HG02970 (cell line): Measurements from ENCODE around the gene FOXF2.

ENCODE experiments used
- ATAC-seq: cut with Tn5 transposase; IDR thresholded peaks from one replicate; pipeline ENCODE4 v1.9.1; 2021; ENCODE audit warnings: mild to moderate bottlenecking, moderate library complexity, moderate number of reproducible peaks; ENCODE audit not compliant: unreplicated experiment, low FRiP score

Gene FOXF2

DNA sequence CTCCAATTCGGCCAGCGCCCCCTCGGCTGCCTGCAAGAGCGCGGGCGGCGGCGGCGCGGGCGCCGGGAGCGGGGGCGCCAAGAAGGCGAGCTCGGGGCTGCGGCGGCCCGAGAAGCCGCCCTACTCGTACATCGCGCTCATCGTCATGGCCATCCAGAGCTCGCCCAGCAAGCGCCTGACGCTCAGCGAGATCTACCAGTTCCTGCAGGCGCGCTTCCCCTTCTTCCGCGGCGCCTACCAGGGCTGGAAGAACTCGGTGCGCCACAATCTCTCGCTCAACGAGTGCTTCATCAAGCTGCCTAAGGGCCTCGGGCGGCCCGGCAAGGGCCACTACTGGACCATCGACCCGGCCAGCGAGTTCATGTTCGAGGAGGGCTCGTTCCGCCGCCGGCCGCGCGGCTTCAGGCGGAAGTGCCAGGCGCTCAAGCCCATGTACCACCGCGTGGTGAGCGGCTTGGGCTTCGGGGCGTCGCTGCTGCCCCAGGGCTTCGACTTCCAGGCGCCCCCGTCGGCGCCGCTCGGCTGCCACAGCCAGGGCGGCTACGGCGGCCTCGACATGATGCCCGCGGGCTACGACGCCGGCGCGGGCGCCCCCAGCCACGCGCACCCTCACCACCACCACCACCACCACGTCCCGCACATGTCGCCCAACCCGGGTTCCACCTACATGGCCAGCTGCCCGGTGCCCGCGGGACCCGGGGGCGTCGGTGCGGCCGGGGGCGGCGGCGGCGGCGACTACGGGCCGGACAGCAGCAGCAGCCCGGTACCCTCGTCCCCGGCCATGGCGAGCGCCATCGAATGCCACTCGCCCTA, 963 bp downstream of the FOXF2 start:
- ATAC-seq = no peak

DNA sequence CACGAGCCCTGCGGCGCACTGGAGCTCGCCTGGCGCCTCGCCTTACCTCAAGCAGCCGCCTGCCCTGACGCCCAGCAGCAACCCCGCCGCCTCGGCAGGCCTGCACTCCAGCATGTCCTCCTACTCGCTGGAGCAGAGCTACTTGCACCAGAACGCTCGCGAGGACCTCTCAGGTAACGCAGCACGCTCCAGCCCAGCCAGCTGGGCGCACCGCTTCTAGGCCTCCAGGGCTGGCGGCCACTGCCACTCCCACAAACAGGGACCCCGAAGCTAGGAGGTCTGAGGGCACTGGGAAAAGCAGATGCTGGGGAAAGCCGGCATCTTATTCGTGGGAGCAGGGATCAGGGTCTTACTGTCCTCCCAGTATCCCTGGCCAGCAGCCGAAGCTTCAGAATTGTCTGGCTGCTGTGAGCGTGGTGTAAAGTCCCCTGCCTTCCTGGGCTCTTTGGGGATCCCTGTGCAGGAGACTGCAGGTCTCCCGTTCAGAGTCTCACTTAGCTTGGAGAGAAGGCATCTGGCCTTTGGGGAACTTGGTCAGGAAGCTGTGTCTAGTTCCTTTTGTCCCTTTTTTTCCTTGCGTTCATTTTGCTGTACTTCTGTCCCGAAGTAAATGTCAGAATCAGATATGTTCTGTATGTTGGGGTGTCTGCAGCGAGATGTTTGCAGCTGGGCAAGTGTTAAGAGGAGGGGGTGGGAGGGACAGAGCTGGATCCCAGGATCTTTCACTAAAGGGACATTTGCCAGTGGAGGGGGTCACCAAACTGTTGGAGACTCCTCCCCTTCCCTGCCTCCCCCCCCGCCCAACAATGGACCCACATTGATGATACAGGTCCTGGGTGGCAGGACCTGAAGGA, 1.8 kb downstream of the FOXF2 start:
- no peak for ATAC-seq

DNA sequence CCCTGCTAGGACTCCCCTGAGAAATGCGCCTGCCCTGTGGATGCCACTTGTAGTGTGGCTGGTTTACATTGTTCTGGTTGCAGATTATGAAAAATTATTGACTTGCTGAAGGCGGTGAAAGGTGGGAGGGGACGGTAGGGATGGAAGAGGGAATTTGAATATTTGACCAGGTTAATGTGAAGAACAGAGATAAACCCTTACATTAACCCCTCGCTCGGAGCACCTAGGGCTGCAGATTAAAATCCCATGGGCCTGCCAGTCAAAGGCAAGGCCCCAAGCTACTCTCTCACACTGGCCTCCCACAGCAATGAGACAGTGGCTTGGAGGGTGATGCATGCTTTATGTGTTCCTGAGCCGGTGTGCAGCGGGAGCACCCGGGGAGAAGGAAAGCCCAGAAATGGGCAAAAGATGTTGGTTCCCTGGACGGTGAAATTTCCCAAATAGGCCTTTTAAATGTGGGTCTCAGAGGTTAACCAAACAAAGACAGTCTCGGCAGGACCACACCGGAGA, 2.5 kb downstream of the FOXF2 start:
- no peak for ATAC-seq

DNA sequence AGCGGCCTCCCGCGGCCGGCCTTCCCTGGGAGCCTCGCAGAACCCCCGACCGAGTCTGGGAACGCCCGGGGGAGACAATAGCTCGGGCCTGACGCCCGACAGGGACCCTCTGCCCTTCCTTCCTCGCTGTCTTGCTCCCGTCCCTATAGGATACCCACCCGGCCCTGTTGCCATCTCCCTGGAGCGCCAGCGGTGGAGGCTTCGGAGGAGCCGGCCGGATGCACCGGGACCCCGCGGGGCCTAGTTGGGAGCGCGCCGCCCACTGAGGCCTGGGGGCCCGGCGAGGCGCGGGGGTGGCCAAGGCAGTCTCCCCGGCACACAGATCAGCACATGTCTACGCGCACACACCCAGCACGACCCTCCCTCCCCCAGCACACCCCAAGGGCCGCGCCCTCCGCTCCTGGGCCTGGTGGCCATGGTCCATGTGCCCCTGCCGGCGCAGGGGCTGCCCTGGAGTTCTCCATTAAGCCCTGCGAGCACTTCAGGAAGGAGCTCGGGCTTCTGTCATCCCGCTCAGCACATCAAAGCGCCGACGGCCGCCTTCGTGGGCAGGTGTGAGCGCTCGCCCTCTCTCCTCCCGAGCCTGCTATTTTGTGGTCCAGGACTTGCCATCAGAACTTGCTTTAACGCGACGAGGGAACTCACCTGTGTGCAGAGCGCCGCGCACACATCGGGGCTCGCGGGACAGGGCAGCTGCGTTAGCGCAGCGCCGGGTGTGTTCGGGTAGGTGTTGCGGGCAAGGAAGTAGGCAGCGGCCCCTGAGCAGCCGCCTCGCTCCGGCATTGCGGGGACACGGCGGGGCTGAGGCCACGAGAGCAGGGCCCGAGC, 3.7 kb downstream of the FOXF2 start:
- ATAC-seq = no peak

DNA sequence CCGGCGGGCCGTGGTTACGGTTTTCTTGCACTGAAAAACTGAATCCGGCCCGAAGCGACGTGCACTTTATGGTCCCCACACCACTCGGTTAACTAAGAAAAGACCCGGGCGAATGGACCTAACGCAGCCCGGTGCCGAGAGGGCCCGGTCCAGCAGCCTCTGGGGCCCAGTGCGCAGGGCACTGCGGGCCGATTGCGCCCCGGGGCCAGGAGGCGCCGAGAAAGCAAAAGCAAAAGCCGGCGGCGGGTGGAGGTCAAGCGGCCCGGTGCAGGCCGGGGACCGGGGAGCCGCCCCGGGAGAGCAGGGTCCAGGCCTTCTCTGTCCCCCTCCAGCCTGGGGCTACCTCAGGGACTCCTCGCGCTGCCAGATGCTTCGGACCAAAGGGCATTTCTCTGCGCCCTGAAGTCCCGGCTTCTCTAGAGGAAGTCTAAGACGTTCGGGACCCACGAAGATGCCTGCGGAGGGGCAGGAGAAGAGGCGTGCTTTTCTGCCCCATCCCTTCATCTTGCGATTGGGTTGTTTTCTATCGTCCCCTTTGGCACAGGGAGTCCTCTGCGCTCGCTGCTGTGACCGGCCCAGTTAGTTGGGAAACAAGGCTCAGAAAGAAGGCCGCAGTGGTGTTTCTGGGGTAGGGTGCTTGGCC, 4.4 kb downstream of the FOXF2 start:
- ATAC-seq = no peak

DNA sequence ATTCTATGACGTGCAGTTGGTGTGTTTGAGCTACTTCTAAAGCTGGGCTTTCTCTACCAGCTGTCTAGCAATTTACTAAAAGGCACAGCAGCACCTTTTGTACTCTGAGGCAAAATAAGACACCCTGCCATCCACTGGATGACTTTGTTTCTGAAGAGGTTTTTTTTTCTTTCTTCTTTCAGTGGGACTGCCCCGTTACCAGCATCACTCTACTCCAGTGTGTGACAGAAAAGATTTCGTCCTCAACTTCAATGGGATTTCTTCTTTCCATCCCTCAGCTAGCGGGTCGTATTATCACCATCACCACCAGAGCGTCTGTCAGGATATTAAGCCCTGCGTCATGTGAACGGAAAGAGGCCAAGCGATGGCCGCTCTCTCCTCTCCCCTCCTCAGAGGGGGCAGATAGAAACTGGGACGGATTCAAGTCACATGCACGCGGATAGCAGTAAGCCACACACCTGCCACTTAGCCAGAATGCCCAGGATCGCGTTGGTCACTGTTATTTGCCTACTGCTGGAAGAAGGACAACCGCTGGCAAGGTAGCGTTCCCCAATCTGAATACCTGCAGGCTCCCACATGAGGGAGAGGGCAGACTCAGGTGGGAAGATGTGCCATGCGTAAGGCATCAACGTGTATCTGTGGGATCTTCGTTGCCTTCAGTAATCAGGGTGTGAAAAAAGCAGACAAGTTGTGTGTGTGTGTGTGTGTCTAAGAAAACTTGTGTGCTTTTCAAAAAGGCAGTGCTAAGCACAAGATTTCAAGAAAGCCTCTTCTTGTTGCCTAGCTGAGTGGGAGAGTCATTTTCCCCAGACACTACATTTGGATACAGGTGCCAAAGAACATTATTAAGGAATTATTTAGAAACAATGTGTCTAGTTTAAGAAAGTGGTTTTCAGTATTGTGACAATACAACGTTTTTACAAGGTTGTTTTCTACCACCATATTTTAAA, 5.4 kb downstream of the FOXF2 start:
- ATAC-seq = no peak

DNA sequence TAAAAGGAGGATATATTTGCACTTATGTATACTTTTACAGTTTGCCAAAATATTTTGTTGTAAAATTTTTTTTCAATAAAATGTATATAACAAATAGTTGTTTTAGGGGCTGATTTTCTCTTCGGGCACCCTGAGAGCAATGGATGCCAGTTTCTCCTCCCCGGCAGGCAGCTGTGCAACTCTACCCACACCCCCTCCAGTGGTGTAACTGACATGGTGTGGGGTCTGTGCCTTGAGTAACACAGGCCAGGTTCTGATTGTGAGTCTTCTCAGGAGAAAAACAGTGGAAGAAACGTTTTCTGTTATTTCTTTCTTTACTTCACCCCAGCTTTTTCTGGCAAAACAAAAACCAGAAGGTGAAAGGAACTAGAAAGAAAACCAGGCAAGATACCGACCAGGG, 6.1 kb downstream of the FOXF2 start:
- no peak for ATAC-seq

DNA sequence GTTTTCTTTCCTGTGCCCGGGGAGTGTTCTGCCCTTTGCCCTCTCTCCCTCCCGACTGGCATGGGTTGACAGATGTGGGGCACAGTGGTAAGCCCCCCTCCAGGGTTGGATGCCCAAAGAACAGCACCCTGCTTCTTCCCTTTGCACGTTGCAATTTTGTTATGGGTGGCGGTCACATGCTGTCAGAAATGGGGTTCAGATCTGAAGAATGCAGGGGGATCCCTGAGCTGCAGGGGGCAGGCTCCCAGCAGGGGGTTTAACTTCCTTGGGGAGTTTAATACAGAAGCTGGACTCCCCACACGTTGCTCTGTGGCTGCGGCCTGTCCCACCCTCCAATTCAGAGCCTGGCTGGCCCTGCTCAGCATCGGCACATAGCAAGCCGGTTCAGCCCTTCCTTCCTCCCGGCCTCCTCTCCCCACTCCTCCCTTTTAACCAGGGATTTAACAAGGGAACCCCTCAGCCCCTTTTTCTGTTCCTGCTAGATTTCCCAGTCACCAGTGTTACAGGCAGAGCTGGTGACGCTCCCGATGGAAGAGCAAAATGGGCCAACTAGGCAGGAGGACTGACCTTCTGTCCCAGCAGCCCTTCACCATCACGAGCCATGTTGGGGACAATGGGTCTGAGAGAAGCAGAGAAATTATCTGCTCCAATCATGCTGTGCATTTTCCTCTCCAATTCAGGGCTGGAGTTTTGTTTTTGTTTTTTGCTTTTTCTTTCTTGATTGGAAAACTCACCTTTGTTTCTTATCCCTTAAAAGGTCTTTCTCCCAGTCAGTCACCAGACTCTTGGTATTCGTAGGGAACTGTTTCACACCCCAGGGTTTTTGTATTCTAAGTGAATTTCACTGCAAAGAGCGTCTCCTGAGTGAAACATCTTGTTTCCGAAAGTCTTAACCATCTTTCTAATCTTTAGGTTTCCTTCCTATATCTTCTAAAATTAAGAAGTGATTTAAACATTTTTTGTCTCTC, 6.8 kb downstream of the FOXF2 start:
- no peak for ATAC-seq

DNA sequence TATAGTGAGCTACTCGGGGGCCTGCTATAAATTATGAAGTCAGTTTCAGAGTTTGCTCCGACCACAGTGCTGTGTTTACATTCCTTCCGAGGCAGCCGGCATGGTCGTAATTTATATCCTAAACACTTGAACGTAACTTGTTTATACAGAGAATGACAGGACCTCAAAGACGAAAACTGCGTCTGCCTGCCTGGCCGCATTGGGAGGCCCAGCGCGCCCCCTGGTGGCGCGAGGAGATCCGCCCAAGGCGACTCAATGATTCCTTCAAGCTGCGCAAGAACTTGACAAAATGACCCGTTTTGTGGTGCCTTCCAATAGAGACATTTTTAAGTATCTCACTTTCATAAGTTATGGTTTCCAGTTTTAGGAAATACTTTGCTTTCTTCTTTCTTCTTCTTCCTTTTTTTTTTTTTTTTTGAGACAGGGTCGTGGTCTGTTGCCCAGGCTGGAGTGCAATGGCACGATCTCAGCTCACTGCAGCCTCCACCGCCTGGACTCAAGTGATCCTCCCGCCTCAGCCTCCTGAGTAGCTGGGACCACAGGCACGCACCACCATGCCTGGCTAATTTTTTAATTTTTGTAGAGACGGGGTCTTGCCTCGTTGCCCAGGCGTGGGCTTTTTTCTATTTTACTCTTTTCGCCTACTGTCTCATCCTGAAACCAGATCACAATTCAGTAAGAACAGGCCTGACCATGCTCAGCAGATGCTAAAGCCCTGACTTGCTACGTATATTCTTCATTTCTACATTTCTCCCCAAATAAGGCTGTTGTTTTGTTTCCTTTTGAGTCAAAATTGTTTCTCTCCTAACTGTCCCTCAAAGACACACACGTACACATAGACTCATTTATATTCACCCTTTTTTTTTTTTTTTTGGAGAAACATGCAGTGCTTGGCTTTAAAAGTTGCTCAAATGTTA, 7.8 kb downstream of the FOXF2 start:
- no peak for ATAC-seq

DNA sequence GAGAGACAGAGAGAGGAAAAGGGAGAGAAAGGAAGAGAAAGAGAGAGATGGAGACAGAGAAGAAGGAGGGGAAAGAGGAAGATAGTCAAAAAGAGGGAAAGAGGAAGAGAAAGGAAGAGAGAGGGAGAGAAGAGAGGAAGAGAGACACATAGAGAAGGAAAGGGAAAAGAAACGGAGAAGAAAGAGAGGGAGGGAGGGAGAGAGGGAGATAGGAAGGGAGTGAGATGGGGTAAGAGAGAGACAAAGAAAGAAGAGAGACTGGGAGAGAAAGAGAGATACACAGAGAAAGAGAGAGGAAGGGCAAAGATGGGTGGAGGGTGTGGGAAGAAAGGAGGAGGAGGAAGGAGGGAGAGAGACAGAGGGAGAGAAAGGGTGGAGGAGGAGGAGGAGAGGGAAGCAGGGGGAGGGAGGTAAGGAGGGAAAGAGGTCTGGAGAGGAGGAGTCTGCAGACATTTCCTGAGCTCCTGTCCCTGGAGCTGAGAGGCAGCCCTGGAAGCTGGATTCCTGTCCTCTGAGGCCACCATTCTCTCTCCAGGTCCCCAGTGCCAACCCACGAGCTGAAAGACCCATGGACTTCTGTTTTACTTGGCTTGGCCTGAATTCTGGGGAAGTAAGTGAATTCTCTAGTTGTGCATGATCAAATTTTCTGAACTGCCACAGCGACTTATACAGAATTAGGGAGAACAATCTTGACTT, 9.9 kb downstream of the FOXF2 start:
- ATAC-seq = no peak

DNA sequence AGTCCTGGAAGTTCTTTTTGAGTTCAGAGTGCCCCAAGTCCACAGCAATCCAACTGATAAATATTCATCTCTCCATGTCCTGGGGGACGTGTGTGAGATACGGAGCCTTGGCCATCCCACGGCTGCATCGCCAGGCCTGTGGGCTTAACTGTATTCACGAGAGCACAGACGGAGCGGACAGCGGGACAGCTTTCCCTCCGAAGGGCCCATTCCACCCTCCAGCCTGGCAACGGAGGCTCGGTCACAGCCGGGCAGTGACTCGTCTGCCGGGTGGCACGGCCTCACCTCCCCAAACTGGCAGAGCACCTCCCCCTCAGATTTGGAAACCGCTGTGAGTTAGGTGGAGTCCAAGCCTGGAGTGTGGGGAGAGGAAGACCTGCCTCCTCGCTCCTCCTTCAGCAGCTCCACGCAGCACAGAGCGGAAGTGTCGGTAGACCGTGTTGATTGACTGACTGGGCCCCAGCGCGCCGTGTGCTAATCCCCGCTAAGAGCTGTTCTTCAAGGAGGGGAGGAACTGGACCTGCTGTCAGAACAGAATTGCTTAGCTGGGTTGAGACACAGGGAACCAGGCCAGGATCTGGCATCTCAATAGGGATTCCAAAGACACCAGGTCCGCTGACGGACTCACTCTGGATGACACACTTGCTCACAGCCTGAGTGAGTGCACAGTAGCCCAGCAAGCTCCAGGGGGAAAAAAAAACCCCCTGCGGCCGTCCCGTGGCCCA, 10.9 kb downstream of the FOXF2 start:
- ATAC-seq = no peak

DNA sequence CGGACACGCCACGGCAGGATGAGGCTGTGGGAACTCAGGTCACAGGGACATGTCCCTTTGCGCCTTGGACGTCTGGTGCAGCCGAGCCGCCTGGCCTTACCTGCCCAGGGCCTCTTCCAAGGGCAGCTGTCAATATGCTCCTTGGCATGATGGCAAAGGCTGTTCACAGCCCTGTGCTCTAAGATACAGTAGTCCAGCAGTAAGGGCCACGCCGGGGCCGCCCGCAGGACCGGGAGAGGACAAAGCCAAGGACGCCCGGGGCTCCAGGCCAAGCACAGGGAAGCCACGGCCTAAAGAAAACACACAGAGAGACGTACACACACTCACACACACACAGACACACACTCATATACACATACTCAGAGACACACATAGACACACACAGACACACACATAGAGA, 13.0 kb downstream of the FOXF2 start:
- ATAC-seq = no peak

DNA sequence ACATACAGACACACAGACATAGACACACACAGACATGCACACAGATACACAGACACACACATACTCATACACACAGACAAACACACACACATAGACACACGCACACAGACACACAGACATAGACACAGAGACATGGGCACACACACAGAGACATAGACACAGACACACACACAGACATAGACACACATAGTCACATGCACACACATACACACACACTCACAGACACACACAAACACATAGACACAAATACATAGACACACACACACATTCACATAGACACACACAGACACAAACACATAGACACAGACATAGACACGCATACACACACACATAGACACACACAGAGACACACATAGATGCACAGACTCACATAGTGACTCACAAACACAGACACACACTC, 13.5 kb downstream of the FOXF2 start:
- ATAC-seq = no peak

DNA sequence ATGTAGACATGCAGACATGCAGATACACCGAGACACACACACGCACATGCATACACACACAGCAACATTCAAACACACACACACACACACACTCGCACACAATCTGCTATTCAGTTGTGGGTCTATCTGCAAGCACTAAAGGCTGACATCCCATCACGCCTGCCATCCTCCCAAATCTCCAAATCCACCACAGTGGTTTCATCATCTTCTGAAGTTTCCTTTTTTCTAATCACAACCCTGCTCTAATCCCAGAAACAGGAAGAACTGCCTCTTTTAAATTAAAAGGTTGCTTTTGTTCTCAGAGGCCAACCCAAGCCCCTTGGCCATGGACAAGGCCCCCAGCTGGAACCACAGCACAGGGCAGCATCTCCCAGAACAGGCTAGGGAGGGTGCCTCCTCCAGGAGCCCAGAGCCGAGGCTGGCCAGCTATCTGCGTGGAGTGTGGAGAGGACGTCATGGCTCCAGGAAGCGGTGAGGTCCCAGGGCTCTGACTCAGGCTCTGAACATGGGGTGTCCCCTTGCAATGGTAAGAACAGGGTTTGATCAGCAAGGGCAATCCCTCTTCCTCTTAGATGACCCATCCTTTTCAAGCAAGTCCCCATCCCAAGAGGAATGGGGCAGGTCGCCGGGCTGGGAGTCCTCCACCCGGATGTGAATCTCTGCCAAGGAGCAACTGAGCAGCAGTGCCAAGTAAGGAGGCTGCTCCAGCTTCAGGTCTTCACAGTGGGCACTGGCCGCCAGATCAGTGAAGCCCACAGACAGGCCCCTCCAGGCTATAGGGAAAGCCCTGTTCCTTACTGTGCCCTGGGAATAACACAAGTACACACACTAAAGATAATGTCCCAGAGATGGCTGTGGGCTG, 14.7 kb downstream of the FOXF2 start:
- no peak for ATAC-seq

DNA sequence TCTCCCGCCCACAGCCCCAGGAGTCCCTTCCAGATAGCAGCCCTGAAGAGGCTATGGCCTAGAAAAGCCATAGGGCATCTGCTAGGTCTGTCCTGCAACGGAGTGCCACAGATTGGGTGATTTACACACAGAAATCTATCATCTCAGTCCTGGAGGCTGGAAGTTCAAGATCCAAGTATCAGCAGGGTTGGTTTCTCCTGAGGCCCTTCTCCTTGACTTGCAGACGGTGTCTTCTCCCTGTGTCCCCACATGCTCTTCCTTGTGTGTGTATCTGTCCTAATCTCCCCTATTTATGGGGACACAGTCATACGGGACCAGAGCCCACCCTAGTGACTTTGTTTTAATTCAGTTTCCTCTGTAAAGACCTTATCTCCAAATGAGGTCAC, 15.3 kb downstream of the FOXF2 start:
- no peak for ATAC-seq
